T1000 (cell line): ENCODE measurements around the gene ADAMTS17.

ENCODE experiments used
- DNase-seq: peaks from one replicate; lab custom pipeline; 2025; ENCODE audit warnings: mixed read lengths; lab: John Stamatoyannopoulos, UW

The ADAMTS17 gene

DNA sequence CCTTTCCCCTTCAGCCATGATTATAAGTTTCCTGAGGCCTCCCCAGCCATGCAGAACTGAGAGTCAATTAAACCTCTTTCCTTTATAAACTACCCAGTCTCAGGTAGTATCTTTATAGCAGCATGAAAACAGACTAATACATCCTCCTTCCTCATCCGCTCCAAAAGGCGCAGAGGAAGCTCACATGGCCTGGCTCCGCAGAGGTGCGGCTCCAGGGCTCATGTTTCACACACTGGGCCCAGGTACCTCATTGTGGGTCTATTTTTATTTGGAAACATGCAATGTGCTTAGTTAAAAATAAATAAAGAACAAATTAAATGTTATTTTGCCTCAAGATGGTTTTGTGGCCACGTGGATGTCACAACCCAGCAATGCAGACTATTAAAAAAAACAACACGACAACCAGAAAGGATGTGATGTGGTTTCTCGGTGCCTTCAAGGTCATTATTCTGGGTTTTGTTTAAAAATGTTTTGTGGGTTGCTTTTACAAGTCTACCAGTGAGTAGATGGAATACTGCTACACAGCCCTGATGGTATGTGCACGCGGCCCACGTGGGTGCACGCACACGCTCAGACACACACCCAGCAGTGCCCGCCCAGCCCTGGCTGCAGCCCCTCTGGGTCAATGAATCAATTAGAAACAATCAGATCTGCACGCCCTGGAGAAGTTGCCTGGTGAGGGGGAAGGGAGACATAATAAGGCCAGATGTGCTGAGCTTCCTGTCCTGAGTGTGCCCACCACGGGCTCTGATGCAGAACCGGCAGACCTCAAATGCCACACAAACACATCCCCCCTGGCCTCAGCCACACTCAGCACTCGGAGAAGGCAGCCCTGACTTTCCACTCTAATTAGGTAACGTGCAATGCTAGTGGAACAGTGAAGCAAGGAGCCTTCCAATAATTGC, 140.1 kb downstream of the ADAMTS17 start:
- DNase-seq = no peak

DNA sequence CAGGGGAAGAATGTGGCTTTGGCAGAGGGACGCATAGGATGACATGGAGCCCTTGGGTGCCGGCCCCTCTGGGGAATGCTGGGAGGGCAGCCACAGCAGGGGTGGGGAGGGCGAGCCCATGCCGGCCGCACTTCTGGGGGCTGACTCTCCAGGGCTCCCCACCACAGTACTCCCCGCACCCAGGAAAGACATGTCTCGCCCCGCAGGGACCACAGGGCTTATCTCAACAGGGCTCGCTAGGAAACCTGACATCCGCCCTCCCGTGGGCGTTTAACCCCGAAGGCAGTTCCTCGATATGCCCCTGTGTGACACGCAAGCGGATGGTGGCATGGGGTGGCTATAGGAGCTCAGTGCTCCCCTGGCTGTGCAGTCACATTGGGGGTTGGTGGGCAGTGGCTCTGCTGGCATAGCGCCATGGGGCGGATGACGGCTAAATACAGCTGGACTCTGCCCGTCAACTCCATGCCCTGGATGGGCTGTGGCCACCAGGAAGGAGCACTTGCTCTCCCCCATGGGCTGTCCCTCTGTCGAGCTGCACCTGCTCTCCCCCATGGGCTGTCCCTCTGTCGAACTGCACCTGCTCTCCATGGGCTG, 141.4 kb downstream of the ADAMTS17 start:
- no peak for DNase-seq

DNA sequence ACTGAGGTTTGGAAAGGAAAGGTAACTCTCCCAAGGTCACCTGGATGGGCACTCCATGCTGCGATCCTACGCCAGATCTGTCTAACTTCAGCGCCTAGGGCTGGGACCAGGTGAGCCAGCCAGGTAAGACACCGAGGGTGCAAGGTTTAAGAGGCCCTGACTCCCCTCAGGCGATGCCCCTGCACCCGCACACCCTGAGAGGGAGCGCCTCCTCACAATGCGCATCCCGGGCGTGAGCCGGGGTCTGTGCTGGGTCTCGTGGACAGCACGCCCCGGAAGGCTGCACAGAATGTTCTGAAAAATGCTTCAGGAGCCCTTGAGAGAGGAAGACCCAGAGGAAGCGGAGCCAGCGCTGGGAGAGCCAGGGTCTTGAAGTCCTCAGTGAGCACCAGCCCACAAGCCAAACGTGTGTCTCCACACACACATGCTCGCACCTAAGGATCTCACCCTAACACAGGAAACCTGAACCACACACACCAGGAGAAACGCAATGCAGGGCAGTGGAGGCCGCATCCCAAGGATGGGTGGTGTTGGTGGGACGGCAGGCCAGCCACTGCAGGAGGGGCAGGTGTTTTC, 142.0 kb downstream of the ADAMTS17 start:
- no peak for DNase-seq

DNA sequence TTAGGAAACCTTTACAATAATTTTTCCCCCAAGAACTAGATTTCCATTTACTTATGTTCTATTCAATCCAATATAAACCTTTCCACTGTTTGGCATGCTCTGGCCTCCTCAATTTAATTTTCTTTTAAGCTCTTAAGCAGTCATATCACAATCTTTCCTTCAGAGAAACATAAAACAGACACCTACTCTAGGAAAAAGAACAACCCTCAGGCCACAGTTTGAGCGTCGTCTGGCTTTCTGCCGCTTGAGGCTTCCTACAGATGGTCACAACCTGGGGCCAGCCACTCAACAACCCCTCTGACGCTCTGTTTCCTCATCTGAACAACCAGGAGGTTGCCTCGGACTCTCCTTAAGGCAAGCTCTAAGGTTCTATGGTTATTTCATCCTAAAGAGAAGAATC, 143.3 kb downstream of the ADAMTS17 start:
- no peak for DNase-seq

DNA sequence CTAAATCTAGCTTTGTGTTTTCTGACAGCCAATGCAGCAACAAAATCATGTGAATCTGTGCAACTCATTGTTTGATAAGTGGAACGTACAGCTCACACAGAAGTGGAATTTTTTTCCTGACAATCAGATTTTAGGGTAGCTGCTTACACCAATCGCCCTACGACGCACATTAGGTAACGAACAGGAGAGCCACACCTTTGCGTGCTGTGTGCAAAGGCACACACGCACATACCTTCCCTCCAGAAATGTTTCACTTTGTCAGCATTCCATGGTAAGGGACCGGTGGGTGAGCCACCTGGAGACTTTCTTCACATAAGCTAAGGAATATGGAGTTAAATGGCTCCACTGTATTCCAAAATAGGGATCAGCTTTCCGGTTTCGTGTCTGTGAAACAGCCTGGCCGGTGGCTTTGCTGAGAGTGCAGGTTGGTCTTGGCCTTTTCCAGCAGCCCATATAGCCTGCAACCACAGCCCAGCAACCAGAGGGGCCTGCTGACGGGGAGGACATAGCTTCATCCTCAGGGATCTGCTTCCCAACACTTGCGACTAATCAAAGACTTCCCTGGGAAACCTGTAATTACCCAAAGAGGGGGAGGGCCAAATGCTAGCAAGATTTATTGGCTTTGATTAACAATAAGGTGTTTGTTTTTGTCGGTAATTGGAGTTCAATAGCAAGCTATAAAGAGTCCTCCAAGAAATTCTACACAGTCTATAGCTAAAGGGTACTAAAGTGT, 145.3 kb downstream of the ADAMTS17 start:
- no peak for DNase-seq

DNA sequence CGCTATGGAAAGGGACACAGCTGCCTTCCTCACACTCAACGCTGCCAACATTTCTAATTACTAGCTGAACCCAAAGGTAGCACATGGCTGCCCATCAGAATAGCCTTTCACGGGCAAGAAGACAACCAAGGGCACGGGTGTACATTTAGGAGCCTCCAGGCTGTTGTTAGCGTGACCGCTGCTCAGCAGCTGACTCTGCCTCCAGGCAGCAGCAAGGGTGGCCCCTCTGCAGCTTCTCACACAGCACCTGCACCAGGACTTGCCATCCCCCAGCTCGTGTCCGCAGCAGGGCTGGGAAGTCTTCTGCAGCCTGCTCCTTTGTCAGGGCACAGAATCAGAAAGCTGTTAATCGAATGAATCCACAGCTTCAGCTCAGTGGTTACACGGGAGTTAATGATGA, 146.8 kb downstream of the ADAMTS17 start:
- no peak for DNase-seq

DNA sequence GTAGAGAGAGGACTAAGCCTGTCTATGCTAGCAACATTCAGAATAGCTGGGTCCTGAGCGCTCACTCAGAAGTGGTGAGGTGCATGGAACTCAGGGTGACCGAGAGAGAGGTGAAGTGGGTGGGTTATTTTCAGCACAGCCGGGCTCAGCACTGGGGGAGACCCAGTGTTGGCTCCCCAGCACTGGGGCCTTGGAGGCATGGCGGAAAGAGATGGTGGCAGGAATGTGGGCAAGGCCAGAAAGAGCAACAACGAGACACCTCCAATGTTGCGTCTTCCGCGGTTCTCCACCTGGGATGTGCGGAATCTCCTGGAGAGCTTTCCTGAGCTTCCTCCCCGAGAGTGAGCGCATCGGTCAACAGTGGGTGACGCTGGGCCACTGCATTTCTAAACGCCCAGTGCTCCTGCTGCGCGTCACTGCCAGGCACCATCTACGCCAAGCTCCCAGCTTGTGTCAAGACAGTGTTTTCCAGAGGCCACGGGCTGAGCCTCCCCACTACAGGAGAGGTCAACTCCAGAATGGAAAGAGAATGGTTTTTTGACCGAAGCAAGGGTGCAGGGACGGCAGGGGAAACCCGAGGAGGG, 148.4 kb downstream of the ADAMTS17 start:
- no peak for DNase-seq

DNA sequence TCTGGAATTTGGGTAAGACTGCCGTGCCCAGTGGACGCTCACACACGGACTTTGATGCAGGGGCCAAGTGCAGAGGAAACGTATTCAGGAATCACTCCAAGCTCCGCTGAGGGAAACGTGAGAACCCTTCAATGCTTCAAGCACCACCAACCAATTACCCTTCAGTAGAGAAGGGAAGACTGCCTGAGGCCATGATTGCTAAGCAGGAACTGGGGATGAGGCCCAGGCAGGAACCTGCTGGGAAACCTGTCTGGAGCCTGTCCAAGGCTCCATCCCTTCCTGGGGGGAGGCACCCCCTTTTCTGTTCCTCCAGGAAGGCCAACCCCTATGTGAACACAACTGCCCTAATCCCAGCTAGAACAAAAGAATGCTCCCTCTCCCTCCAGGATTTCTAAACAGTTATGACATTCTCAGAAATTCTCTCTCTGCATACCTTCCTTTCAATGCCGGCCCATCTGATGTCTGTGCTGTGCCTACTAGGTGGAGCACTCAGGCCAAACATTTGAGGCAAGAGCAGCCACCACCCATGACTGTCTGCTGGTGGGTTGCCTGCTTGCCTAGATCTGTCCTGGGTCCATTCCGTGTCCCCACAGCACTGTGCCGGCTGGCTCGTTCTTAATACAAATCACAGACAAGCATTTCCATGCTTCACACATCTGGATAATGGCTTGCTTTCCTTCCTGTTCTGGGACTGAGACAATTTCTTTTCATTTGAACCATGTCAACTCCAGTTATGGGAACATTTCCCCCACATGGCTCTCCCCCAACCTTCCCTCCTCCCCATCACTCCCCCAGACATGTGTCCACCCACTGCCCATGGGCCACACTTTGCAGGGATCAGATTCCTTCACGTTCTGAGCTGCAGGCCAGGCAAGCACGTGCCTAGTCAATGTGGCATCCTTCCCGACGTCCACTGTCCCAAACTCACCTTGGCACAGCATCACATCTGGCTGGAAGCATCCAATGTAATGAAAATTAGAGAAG, 149.4 kb downstream of the ADAMTS17 start:
- DNase-seq = no peak

DNA sequence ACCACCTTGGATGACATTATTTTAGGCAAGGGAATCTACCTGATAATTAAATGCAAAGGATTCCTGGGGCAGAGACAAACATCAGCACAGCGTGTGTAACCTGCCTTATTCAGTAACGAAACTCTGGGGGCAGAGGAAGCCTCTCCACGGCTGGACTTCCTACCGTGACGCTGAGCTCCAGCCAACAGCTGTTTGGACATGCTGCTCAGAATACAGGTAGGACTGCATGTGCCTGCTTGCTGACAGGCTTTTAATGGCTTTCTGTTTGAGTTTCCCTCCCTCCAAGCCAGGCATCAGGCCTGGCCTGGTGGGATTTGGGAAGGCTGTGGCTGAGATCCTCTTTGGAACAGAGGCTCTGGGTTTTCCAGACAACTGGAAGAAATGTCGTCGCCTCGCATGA, 150.6 kb downstream of the ADAMTS17 start:
- DNase-seq = no peak

DNA sequence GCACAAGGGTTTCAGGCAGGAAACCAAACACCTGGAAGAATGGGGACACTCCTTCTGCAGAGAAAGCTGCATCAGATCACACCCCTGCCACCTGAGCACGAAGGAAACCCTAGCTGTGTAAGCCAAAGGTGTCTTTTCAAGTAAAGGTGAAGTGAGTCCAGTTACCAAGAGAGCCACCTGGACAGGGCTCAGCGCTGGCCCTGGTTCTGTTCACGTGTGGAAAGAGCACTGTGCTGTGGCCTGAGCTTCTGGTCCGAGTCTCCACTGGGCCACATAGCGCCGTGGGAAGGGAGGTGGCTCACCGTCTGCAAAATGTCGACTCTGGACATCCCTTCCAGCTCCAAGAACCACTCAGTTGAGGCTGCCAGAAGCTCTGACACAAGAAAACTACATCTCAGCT, 151.1 kb downstream of the ADAMTS17 start:
- DNase-seq = no peak

DNA sequence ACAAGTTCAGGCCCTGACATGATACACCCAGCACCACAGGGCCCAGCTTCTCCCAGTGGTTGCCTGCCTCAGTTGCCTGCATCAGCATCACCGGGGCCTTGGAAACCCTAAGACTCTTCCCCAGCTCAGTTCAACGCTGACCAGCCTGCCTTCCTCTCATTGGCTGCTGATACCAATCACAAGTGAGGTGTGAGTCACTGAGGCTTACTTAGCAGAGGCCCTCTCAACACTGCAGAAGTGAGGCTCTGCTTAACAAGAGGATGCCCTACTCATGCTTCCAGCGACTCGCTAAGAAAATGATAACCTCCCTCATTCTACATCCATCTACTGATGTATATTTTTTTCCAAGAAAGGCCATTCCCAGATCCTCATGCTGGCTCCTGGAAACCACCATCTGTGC, 151.9 kb downstream of the ADAMTS17 start:
- DNase-seq = no peak

DNA sequence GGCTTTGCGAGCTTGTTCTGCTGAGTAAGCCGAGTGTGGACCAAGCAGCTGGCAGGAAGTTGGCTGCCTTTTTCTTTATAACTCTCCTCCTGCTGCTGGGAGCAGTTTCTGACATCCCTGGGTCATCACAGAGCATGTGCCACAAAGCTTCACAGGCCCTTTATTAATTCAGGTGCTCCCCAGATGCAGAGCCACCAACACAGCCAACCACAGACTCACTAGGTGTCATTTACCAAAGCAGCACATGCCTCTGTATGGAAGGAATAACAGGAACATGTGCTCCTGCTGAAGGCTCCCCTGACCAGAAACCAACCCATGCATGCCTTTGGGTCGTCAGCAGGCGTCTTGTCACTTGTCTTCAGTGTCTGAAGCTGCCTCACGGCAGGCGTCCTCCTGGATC, 152.5 kb downstream of the ADAMTS17 start:
- no peak for DNase-seq

DNA sequence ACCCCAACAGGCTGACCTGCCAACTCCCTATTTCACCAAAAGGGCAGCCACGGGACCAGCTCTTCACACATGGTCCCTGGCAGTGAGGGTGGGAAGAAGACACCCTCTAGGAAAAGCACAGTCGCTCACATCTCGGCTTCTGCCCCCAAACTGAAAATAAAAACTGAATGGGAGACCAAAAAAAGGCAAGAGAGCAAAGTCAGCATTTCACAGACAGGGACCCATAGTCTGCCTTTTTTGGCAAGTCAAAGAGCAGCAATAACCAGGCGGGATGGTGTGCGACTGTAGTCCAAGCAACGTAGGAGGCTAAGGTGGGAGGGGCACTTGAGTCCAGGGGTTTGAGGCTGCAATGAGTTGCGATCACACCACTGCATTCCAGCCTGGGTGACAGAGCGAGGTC, 154.1 kb downstream of the ADAMTS17 start:
- no peak for DNase-seq

DNA sequence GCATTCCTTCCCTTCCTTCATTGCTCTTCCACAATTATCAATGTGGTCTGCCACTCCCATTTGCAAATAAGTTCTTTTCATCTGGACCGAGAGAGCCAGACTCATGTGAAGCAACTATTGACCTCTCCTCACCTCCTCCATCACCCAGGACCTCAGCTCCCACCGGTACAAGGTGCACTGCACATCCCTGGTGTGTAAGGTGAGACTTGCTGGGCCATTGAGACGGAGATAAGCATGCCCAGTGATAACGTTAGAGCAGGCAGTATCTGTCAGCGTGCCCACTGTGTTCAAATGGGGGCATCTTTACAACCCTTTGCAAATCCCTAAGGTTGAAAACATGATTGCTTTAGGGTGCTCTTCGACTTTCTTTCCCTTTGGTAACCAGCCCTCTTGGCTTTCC, 154.8 kb downstream of the ADAMTS17 start:
- no peak for DNase-seq

DNA sequence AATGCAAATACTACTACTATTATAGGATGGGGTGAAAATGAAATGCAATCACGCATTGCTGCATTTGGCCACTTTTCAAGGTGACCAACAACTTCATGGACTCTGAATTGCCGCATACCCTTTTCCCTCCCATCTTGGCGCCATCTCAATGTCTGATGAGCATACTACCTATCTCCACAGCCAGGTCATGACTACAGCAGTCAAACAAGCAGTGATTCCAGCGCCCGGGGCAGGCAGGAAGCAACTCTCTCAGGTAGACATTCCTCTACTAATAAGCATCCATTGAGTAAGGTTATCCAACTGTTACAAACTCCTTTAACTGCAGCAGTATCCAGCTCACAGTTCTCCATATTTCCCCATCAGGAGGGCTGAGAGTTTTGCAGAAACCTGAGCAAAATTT, 155.4 kb downstream of the ADAMTS17 start:
- DNase-seq = no peak

DNA sequence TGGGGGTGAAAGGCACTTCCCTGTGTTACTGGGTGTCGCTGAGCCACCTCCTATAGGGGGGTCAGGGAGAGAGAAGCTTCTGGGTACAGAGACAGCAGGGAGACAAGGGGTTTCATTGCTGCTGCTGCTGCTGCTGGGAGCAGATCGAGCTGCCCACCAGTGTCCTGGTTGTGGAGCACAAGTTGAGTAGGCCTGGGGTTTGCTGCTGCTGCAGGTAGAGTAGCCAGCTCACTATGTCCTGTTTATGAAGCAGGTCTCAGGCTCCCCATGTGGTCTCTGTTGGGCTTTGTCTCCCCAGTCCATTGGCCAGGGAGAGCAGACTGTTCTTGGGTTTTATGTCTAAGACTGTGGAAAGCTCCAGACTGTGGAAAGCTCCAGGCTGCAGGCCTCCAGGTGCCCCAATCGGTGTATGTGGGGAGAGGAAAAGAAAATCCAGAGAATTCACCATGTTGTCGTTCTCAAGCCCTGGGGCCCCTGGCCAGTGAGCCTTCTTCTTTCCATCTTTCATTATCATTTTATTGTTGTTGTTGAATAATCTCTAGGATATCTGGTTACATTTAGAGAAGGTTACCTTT, 157.8 kb downstream of the ADAMTS17 start:
- DNase-seq = no peak

DNA sequence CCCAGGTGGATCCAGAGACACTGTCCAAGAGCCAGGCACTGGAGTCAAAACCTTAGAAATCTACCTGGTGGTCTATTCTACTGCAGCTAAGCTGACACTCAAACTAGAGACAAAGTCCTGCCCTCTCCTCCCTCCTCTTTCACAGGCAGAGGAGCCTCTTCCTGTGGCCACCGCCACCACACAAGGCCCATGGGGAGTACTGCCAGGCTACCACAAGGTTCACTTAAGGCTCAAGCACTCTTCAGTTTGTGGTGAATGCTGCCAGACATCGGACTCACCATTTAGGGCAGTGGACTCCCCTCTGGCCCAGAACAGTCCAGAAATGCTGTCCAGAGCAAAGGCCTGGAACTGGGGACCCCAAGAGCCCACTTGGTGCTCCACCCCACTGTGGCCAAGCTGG, 160.9 kb downstream of the ADAMTS17 start:
- DNase-seq = no peak

DNA sequence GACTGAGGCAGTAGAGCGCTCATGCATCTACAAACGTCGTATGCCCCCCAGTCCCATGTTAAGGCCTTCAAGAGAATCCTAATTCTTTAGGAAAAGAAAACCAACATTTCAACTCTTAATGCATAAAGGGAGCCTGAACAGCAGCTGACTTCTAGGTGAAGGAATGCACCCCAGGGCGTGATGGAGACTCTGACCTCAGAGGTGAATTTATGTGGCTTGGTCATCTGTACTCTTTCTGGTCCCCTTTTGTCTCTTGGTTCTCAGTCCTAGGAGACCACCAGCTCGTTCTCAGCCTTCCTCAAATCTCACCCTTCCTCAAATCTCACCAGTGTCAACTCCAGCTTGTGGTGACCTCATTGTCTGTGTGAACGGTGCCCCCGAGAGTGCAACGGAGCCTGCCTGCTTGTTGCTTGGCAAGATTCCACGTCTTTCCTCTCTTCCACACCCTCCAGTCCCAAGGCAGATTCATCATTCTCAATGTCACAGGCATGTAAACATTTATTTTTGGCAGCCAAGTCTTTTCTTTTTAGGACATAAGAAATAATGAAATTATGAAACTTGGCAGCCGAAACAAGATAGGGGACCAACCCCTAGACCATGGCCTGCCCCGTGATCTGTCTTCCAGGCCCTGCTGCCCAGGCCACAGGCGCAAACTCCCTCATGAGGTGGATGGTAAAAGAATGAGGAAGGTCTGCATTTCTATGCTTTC, 166.2 kb downstream of the ADAMTS17 start:
- no peak for DNase-seq

DNA sequence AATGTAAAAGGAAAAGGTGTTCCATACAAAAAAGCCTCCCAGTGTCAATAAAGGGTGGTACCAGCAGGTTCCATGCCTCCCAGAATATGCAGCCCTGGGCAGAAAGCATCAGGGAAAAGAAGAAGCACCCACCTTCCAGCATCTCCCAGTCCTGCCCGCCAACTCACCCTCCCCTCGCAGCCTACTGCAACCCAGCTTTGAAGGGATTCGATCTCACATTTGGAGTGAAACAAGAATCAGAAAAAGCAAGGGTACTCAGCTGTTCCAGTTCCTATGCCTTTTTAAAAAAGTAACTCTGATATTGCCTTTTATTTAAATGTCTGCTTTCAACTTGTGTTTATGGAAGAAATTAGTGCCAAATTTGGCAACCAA, 166.9 kb downstream of the ADAMTS17 start:
- no peak for DNase-seq
